Stimulated activated naive CD8-positive, alpha-beta T cell treated with anti-CD3 and anti-CD28 coated beads, Interleukin-15, Interleukin-2, amounts not matched to agents 100 U/mL and 50 U/mL, for 24 hours (primary cell): ENCODE results near the gene ALMS1.
"Not testable (repeated sequence)": the region's sequence is repeated elsewhere in the genome, so short reads cannot be mapped to it uniquely, and the experiment has no call there.

Source experiments
- ATAC-seq: fragments of 150-1000 bp; cut with Tn5 transposase; one replicate; pipeline ENCODE4 v1.10.0; 2021
- DNase-seq: peaks from one replicate; pipeline ENCODE4 v3.0.0; 2021

Gene ALMS1

GRCh38 chr2:73624625-73625024 is 239.0 kb downstream of the ALMS1 start:
- not testable (repeated sequence) for DNase-seq, ATAC-seq

DNA sequence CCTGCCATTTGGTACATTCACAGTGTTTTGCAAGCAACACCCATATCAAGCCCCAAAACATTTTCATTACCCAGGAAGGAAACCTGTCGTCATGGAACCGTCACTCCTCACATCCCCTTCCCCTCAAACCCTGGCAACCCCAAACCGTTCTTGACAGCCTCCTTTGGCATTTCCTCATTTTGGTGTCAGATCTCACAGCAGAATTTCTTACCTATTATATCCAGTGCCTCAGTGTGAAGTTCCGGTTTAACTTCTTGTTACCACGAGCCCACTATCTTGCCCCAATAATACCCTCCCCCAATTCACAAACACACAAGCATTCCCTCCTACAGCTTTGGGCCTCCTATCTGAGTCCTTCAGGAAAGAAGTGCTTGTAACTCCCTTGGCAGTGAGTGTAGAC is 240.6 kb downstream of the ALMS1 start:
- ATAC-seq, DNase-seq: not testable (repeated sequence)

DNA sequence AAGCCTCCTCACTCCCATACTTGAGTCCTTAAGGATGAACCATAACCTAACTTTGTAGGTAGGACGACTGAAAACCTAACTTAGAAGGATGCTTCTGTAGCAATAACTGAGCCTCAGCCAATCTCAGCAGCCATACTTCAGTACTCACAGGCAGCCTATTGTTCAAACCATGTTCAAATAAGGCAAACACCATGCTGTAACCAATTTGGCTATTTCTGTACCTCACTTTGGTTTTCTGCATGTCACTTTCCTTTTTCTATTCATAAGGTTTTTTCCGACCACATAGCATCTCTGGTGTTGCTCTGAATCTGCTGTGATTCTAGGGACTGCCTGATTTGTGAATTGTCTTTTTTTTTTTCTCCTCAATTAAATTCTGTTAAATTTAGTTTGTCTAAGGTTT is 242.9 kb downstream of the ALMS1 start:
- peak; percentile 59 for ATAC-seq

GRCh38 chr2:73630662-73631266 is 245.1 kb downstream of the ALMS1 start:
- DNase-seq, result not testable (repeated sequence)
- ATAC-seq, result peak; percentile 86

More for the DNA sequence above, 242.9 kb downstream of the ALMS1 start:
- DNase-seq, result not testable (repeated sequence)

- not testable (repeated sequence) for ATAC-seq, DNase-seq
Observed at GRCh38 chr2:73636977-73637376, 251.3 kb downstream of the ALMS1 start.

DNA sequence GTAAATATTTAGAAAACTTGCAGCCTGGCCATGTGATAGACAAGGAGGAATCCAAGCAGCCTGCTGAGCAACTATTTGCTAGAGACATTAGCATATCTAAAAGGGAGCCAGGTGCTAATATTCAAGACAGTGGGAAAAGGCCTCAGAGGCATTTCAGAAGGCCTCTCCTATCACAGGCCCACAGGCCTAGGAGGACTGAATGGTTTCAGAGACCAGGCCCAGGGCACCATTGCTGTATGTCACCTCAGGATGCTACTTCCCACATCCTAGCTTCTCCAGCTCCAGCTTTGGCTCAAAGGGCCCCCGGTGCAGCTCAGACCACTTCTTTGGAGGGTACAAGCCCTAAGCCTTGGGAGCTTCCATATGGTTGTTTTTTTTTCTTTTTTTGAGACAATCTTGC is 252.8 kb downstream of the ALMS1 start:
- ATAC-seq (no peak), DNase-seq (no peak)

GRCh38 chr2:73640511-73640911 is 254.9 kb downstream of the ALMS1 start:
- DNase-seq (no peak), ATAC-seq (no peak)

- DNase-seq, result no peak
- no peak for ATAC-seq
Observed at GRCh38 chr2:73640946-73641766, 255.5 kb downstream of the ALMS1 start.

- ATAC-seq (no peak), DNase-seq (no peak)
Observed at GRCh38 chr2:73641767-73642062, 256.1 kb downstream of the ALMS1 start.

GRCh38 chr2:73642338-73643018 is 256.8 kb downstream of the ALMS1 start, which contains the start of gene NAT8:
Gene NAT8, minus strand, starts transcription at chr2:73642422. Its CDS starts 794 bp downstream, at chr2:73641628.
- no peak for ATAC-seq

DNA sequence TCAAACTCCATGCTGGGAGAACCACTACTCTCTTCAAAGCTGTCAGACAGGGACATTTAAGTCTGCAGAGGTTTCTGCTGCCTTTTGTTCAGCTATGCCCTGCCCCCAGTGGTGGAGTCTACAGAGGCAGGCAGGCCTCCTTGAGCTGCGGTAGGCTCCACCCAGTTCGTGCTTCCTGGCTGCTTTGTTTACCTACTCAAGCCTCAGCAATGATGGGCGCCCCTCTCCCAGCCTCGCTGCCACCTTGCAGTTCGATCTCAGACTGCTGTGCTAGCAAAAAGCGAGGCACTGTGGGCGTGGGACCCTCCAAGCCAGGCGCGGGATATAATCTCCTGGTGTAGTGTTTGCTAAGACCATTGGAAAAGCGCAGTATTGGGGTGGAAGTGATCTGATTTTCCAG is 262.1 kb downstream of the ALMS1 start:
- DNase-seq, ATAC-seq: not testable (repeated sequence)

More at GRCh38 chr2:73642338-73643018, 256.8 kb downstream of the ALMS1 start, which contains the start of gene NAT8:
- DNase-seq, result no peak

- ATAC-seq, result no peak
- no peak for DNase-seq
Observed at GRCh38 chr2:73651591-73652230, 266.1 kb downstream of the ALMS1 start.

DNA sequence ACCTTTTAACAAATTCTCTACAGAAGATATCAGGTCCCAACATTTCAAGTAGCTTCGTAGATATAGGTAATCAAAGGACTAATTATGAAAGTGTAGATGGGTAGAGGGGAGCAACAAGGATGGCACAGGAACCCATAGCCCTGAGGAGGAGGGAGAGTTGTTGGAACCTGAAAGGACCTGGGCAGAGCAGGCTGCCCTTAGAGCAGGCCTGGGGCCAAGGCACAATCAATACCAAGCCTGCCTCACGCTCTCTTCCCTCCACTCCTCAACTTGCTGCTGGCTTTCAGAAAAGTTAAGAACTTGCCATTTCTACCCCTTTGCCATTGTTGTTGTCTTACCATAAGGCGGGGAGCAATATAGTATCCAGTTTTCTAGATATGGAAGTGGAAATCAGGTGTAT is 266.7 kb downstream of the ALMS1 start:
- DNase-seq (no peak), ATAC-seq (no peak)

DNA sequence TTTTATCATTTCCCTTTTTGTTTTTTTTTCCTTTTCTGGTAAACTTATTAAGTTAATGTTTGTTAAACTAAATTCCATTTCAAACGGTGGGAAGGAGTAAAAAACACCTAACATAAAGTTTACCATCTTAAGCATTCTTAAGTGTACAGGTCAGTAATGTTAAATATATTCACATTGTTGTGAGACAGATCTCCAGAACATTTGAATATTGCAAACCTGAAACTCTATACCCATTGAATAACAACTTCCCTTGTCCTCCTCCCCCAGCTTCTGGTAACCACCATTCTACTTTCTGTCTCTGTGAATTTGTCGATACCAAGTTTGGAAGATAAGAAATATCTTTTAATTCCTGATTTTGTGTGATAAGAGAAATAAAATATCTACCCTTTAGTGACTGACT is 268.5 kb downstream of the ALMS1 start:
- ATAC-seq, result no peak
- DNase-seq, result no peak
